Mesodermal cell (in vitro differentiated cells): Measurements from ENCODE around the gene EIF3L.

Experiments
- H3K27ac ChIP-seq: 2 replicates; pipeline ENCODE4 v1.7.0; 2013; ENCODE audit warnings: mild to moderate bottlenecking, low read depth, low read length, moderate library complexity; ENCODE audit not compliant: severe bottlenecking
- H3K36me3 ChIP-seq: 2 replicates; pipeline ENCODE4 v1.7.1; 2013; ENCODE audit warnings: mild to moderate bottlenecking, low read length, moderate library complexity; ENCODE audit not compliant: control insufficient read depth, insufficient read depth
- H3K4me1 ChIP-seq: one replicate; pipeline ENCODE4 v1.7.1; 2013; ENCODE audit warnings: mild to moderate bottlenecking, low read length; ENCODE audit not compliant: insufficient read depth, control insufficient read depth, poor library complexity, severe bottlenecking
- H3K4me3 ChIP-seq: 2 replicates; pipeline ENCODE4 v1.7.0; 2013; ENCODE audit warnings: low read length, control low read depth, mild to moderate bottlenecking; ENCODE audit not compliant: insufficient read depth, poor library complexity, severe bottlenecking; ENCODE audit errors: extremely low read depth
- H3K9me3 ChIP-seq: 2 replicates; pipeline ENCODE4 v1.7.1; 2013; ENCODE audit warnings: mild to moderate bottlenecking, low read length, moderate library complexity; ENCODE audit not compliant: control insufficient read depth
- WGBS, 2 experiments: methylation state at CpG; one replicate each; pipeline ENCODE4 v1.1.5; 2013; ENCODE audit warnings: missing lambda C conversion rate in 2 of 2; ENCODE audit not compliant: insufficient coverage in 2 of 2; 5-methylcytosine and 5-hydroxymethylcytosine counted together

Gene EIF3L

DNA sequence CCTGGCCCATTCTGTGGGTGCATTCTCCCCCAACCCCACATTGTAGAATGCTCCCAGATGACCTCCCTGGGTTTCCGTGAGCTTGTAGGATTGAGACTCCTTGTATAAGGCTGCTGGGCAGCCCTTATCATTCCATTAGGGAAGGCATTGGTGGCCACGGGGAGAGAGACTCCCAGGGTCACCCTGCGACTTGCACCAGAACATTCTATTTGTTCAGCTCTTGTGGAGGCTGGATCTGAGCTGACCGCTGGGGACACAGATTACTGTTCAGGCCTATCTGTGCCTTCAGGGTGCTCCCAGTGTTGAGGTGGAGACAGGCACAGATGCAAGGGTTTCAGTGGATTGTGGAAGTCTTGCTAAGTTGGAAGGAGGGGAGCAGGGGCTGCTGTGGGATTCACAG, 74.7 kb downstream of the EIF3L start:
- Histone ChIP-seq H3K9me3 (no peaks in the 10 kb centered on the region), H3K27ac (no peak overlapping the region), H3K4me3 (no peak overlapping the region), H3K36me3 (peaks cover 90% of the 10 kb centered on the region), H3K4me1 (no peaks in the 10 kb centered on the region)
- 90% methylated on average over 3 to 4 of the region's 4 CpGs for WGBS, 2 experiments

DNA sequence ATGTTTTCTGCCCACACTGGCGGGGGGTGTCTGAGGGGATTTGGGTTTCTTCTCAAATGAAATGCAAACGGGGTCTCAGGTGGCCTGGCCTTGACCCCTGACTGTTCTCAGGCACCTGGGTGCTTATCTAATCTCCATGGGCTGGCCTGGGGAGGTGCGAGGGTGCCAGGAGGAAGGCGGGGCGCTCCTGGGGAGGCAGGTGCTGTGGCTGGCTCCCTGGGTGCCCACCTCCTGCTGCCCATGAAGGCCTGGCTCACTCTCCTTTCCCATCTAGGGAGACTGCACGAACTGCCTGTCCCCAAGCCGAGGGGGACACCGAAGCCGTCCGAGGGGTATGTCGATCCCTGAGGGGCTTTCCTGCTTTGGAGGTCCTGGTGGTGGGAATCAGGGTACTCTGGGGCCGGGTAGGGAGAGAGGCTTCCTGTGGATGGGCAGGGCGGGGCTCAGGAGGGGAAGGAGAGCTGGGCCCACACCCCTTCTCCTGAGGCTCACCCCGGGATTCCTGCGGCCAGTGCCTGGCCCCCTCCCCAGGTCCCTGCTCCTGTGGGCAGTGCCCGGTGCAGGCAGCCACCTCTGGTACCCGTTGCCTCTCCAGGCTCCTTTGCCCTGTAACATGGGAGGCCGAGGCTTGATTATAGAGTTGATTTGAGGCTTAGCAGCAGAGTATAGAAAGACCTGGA, 75.3 kb downstream of the EIF3L start:
- H3K36me3 ChIP-seq: peaks cover 90% of the 10 kb centered on the region
- WGBS, 2 experiments: 96 to 97% methylated on average over 8 to 17 of the region's 18 CpGs
- H3K27ac ChIP-seq: no peak overlapping the region
- H3K4me1 ChIP-seq: no peaks in the 10 kb centered on the region
- no peaks in the 10 kb centered on the region for H3K9me3 ChIP-seq
- H3K4me3 ChIP-seq: no peak overlapping the region

DNA sequence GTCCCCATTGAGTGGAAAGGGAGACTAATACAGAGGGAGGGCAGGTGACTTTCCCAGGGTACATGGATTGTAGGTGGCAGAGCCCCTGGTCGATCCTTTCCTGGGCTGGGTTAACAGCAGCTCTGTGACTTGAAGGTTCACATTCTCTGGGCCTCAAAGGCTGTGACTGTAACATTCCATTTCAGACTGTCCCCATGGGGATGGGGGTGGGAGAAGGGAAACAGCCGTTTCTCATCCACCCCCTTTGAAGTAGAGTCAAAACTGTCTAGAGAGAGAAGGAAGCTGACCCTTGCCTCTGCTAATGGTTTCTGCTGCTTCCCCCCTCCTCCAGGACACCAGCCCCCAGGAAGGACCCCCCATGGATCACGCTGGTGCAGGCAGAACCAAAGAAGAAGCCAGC, 76.1 kb downstream of the EIF3L start:
- peaks cover 89% of the 10 kb centered on the region for H3K36me3 ChIP-seq
- WGBS, 2 experiments: 92 to 100% methylated on average over 1 to 2 of the region's 3 CpGs
- H3K9me3 ChIP-seq: no peaks in the 10 kb centered on the region
- H3K27ac ChIP-seq: no peak overlapping the region
- no peak overlapping the region for H3K4me3 ChIP-seq
- no peaks in the 10 kb centered on the region for H3K4me1 ChIP-seq

DNA sequence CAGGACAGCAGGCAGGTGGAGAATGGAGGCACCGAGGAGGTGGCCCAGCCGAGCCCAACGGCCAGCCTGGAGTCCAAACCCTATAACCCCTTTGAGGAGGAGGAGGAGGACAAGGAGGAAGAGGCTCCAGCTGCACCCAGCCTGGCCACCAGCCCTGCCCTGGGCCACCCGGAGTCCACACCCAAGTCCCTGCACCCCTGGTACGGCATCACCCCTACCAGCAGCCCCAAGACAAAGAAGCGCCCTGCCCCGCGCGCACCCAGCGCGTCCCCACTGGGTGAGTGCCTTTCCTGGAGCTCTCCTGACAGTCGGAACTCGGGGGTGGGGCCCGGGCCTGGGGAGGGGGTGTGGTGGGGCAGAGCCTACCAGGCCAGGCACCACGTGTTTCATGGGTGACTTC, 76.5 kb downstream of the EIF3L start:
- Histone ChIP-seq H3K27ac (no peak overlapping the region), H3K9me3 (no peaks in the 10 kb centered on the region), H3K4me1 (no peaks in the 10 kb centered on the region), H3K4me3 (no peak overlapping the region), H3K36me3 (peaks cover 91% of the 10 kb centered on the region)
- WGBS, 2 experiments: 93 to 100% methylated on average over 3 to 5 of the region's 15 CpGs

DNA sequence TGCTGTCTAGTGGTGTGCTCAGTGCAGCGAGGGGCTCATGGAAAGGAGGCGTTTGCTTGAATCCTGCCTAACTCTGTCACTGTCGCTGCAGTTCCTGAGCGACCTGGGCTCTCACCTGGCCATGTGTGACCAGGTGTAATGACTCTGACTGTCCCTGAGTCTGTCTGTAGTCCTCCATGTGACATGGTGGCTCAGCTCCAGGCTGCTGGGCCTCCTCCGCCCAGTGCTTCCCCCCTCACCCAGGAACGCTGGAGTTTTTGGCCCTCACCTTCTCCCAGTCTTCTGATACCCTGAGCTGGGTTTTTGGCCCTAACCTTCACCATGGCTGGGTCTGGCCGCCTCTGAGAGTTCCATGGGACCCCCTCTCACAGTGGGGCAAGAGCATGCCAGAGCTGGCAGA, 77.1 kb downstream of the EIF3L start:
- Histone ChIP-seq H3K27ac (no peak overlapping the region), H3K4me1 (no peaks in the 10 kb centered on the region), H3K36me3 (peaks cover 91% of the 10 kb centered on the region), H3K9me3 (no peaks in the 10 kb centered on the region), H3K4me3 (no peak overlapping the region)
- 98 to 100% methylated on average over 7 of the region's 7 CpGs for WGBS, 2 experiments

DNA sequence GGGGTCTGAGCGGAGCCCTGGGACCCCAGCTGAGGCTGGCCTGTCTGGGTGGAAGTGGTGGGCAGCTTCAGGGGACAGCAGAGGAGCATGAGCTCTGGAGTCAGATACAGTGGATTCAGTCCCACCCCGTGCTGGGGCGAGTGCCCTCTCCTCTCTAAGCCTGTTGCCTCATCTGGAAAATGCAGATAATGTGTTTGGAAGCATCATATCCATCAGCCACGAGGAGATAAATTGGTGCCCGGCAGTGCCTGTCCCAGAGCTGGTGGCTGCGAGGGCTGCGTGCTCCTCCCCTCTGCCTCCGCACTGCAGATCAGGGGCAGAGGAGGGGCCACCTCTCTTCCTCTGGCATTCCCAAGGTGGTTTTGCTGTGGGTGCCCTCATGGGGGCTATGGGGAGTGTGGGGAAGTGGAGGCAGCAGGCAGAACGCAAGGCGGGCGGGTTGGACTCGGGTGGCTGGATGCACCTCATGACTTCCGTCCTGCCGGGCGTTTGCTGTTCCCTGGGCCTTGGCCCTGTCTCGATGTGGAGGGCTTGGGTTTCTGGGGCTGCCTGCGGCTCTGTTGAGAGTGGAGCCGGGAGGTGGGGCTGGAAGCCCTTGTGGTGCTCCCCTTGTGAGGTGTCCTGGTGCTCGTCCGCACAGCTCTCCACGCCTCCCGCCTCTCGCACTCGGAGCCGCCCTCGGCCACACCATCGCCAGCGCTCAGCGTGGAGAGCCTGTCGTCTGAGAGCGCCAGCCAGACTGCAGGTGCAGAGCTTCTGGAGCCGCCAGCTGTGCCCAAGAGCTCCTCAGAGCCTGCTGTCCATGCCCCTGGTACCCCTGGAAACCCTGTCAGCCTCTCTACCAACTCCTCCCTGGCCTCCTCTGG, 77.8 kb downstream of the EIF3L start:
- H3K36me3 ChIP-seq: peaks cover 91% of the 10 kb centered on the region

DNA sequence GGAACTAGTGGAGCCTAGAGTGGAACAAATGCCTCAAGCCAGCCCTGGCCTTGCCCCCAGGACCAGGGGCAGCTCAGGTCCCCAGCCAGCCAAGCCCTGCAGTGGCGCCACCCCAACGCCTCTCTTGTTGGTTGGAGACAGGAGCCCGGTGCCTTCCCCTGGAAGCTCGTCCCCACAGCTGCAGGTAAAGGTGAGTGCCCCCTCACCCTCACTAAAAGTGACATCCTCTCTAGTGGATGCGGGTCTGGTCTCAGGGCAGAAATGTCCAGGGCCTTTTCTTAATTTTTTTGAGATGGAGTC, 78.4 kb downstream of the EIF3L start:
- Histone ChIP-seq H3K4me3 (no peak overlapping the region), H3K9me3 (no peaks in the 10 kb centered on the region), H3K27ac (no peak overlapping the region), H3K36me3 (peaks cover 96% of the 10 kb centered on the region), H3K4me1 (no peaks in the 10 kb centered on the region)
- 83 to 91% methylated on average over 3 to 5 of the region's 5 CpGs for WGBS, 2 experiments

More for the DNA sequence above, 77.8 kb downstream of the EIF3L start:
- Histone ChIP-seq H3K4me1 (no peaks in the 10 kb centered on the region), H3K27ac (no peak overlapping the region), H3K4me3 (no peak overlapping the region), H3K9me3 (no peaks in the 10 kb centered on the region)
- WGBS, 2 experiments: 91 to 97% methylated on average over 25 to 31 of the region's 32 CpGs

DNA sequence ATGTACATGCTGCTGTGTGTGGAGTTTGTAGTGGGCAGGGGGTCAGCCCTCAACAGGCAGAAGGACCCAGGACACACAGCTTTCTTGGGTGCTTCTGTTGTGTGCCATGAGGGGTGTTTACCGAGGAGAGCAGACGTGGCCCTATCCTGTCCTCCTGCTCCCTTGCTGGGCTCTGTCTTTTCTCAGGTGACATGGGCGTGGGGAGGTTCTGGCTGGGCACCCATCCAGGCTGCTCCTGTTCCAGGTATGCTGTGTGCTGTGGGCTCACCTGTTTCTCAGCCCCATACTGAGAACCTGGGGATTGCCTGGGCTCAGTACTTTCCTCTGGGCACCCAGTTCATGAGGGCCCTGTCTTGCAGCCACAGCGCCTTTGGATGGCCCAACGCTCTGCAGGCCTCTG, 80.2 kb downstream of the EIF3L start:
- no peak overlapping the region for H3K4me3 ChIP-seq
- peaks cover 89% of the 10 kb centered on the region for H3K36me3 ChIP-seq
- H3K27ac ChIP-seq: no peak overlapping the region
- 97 to 100% methylated on average over 5 of the region's 5 CpGs for WGBS, 2 experiments
- H3K9me3 ChIP-seq: no peaks in the 10 kb centered on the region
- peaks cover 9% of the 10 kb centered on the region for H3K4me1 ChIP-seq

DNA sequence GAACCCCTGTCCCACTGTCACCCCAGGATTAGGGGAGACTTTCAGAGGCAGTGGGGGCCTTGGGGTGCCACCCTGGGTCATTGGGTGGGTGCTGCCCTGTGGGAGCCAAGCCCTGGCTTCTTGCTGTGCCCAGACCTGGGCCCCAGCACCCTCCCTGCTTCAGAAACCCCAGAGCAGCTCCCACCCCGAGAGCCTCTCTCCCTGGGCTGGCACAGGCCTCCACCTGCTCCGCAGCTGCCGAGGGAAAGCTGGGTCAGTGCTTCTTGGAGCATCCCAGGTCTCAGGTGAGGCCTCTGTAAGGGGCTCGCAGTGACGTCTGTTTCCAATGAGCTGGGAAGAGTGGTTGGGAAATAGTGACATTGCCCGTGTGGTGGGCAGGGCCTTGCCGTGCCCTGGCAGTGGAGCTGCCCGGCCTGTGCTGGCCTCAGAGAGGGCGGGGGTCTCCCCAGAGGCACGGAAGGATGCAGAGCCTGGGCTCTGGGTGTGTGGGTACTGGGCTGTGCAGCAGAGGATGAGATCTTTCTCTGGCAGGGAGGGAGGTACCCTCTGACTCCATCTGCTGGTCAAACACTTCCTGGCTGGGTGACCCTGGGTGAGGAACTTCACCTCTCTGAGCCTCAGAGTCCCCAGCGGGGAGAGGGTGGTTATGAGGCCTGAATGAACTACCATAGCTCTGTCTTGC, 81.2 kb downstream of the EIF3L start:
- Histone ChIP-seq H3K27ac (no peak overlapping the region), H3K36me3 (peaks cover 79% of the 10 kb centered on the region), H3K4me3 (no peak overlapping the region), H3K9me3 (no peaks in the 10 kb centered on the region), H3K4me1 (peaks cover 9% of the 10 kb centered on the region)
- WGBS, 2 experiments: 88% methylated on average over 11 of the region's 11 CpGs

DNA sequence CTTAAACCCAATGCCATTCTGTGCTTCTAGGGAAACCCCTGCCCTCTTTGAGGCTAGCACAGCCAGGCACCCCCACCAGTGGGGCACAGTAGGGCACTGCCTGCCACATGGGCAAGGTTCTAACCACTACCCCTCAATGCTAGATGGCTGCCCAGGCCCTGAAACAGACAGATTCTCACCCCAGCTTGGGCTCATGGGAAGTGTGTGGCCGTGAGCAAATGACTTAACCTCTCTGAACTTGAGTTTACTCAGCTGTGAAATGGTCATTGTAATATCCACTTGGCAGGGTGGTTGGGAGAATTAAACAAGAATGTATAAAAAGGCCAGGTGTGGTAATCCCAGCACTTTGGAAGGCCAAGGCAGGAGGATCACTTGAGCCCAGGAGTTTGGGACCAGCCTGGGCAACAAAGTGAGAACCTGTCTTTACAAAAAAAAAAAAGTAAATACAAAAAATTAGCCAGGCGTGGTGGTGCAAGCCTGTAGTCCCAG, 81.8 kb downstream of the EIF3L start:
- no peak overlapping the region for H3K27ac ChIP-seq
- H3K9me3 ChIP-seq: no peaks in the 10 kb centered on the region
- 97 to 100% methylated on average over 2 of the region's 2 CpGs for WGBS, 2 experiments
- no peak overlapping the region for H3K4me3 ChIP-seq
- H3K36me3 ChIP-seq: peaks cover 77% of the 10 kb centered on the region
- H3K4me1 ChIP-seq: peaks cover 9% of the 10 kb centered on the region
